Smooth muscle cell (in vitro differentiated cells): ENCODE measurements around the gene AADAC. TPM values are rescaled to one million over a fixed set of nuclear protein-coding genes. Genes with fewer than 3 reads are reported as not detected.

Source experiments
- DNase-seq: peaks from one replicate; lab custom pipeline; 2025; ENCODE audit not compliant: unreplicated experiment; lab: John Stamatoyannopoulos, UW
- H2AFZ ChIP-seq: fragments of 200-600 bp; sonication (generic); 2 replicates; pipeline ENCODE4 v1.6.0; 2016; ENCODE audit warnings: antibody characterized with exemption, low read depth, mild to moderate bottlenecking
- H3F3A ChIP-seq: fragments of 200-600 bp; sonication (generic); 2 replicates; pipeline ENCODE4 v1.6.0; 2017; ENCODE audit warnings: antibody characterized with exemption, low read depth
- H3K27ac ChIP-seq: fragments of 200-600 bp; sonication (generic); 2 replicates; pipeline ENCODE4 v1.5.1; 2016; ENCODE audit warnings: low read depth, mild to moderate bottlenecking
- H3K27me3 ChIP-seq: fragments of 200-600 bp; sonication (generic); 2 replicates; pipeline ENCODE4 v1.6.1; 2016; ENCODE audit warnings: low read depth, mild to moderate bottlenecking
- H3K36me3 ChIP-seq: fragments of 200-600 bp; sonication (generic); 2 replicates; pipeline ENCODE4 v1.5.1; 2016; ENCODE audit warnings: low read depth
- H3K4me1 ChIP-seq: fragments of 200-600 bp; sonication (generic); 2 replicates; pipeline ENCODE4 v1.5.1; 2016; ENCODE audit warnings: low read depth
- H3K4me2 ChIP-seq: fragments of 200-600 bp; sonication (generic); 2 replicates; pipeline ENCODE4 v1.6.0; 2016; ENCODE audit warnings: mild to moderate bottlenecking
- H3K4me3 ChIP-seq: fragments of 200-600 bp; sonication (generic); 2 replicates; pipeline ENCODE4 v1.5.1; 2016; ENCODE audit warnings: mild to moderate bottlenecking
- H3K79me2 ChIP-seq: fragments of 200-600 bp; sonication (generic); 2 replicates; pipeline ENCODE4 v1.6.0; 2016; ENCODE audit warnings: low read depth, mild to moderate bottlenecking
- H3K9ac ChIP-seq: fragments of 200-600 bp; sonication (generic); 2 replicates; pipeline ENCODE4 v1.6.0; 2016; ENCODE audit warnings: low read depth
- H3K9me3 ChIP-seq: fragments of 200-600 bp; sonication (generic); replicated peaks from 2 replicates; pipeline ENCODE4 v1.5.1; 2016; ENCODE audit warnings: low read depth
- H4K20me1 ChIP-seq: fragments of 200-600 bp; sonication (generic); 2 replicates; pipeline ENCODE4 v1.6.0; 2016; ENCODE audit warnings: low read depth
- WGBS: methylation state at CpG from one replicate; pipeline ENCODE4 v1.1.7; 2016; ENCODE audit warnings: low lambda C conversion rate; 5-methylcytosine and 5-hydroxymethylcytosine counted together
- polyA plus RNA-seq: library from polyadenylated mRNA; unstranded; fragments of >200 nt; fragmentation: Nextera tagmentation; extraction: Ambion mirVana; gene quantifications from 2 replicates; pipeline ENCODE4 v1.2.1, GENCODE V29; 2016
- total RNA-seq: library from RNA; depleted of rRNA; stranded (reverse); fragments of >200 nt; gene quantifications from 2 replicates; pipeline ENCODE4 v1.2.3, GENCODE V29; 2014
- TF ChIP-seq, protein P1 (sequence below): fragments of 200-600 bp; sonication (generic); IDR thresholded peaks from 2 replicates; pipeline ENCODE4 v1.5.1; 2017; ENCODE audit warnings: borderline replicate concordance, mild to moderate bottlenecking, antibody characterized with exemption; ENCODE audit not compliant: insufficient read depth, poor library complexity, severe bottlenecking

The AADAC gene
- total and polyA plus RNA-seq, 2 experiments from 2014 or later, result 0.54 to 0.67 TPM

DNA sequence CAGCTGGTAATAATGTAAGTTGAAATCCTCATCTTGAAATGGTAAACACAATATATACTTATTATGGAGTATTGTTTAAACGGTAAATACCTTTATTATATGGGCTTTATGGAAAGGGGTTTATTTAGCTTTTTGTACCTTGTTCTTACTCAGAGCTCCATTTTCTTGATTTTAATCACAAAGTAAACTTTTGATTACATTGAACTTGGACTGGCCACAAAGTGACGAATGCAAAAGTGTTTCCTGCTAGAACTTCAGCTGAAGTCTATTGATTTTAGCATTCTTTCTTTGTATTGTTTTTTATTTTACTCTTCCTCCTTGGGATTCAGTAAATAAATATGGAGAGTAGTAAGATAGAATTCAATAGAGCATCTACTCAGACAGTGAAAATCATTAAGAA lies 19.8 kb upstream of the AADAC start:
- Histone ChIP-seq H3K4me3 (no peak overlapping the region), H3K79me2 (no peaks in the 10 kb centered on the region), H3K4me1 (no peaks in the 10 kb centered on the region), H2AFZ (no peak overlapping the region), H3K36me3 (no peaks in the 10 kb centered on the region), H3K9ac (no peak overlapping the region), H3K27me3 (no peaks in the 10 kb centered on the region), H3K4me2 (no peak overlapping the region), H4K20me1 (no peaks in the 10 kb centered on the region), H3K9me3 (no peaks in the 10 kb centered on the region), H3K27ac (no peak overlapping the region), H3F3A (no peaks in the 10 kb centered on the region)
- 92% methylated on average over 2 of the region's 2 CpGs for WGBS
- DNase-seq, result no peak
- TF ChIP-seq, protein P1, sequence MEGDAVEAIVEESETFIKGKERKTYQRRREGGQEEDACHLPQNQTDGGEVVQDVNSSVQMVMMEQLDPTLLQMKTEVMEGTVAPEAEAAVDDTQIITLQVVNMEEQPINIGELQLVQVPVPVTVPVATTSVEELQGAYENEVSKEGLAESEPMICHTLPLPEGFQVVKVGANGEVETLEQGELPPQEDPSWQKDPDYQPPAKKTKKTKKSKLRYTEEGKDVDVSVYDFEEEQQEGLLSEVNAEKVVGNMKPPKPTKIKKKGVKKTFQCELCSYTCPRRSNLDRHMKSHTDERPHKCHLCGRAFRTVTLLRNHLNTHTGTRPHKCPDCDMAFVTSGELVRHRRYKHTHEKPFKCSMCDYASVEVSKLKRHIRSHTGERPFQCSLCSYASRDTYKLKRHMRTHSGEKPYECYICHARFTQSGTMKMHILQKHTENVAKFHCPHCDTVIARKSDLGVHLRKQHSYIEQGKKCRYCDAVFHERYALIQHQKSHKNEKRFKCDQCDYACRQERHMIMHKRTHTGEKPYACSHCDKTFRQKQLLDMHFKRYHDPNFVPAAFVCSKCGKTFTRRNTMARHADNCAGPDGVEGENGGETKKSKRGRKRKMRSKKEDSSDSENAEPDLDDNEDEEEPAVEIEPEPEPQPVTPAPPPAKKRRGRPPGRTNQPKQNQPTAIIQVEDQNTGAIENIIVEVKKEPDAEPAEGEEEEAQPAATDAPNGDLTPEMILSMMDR, result no peak

DNA sequence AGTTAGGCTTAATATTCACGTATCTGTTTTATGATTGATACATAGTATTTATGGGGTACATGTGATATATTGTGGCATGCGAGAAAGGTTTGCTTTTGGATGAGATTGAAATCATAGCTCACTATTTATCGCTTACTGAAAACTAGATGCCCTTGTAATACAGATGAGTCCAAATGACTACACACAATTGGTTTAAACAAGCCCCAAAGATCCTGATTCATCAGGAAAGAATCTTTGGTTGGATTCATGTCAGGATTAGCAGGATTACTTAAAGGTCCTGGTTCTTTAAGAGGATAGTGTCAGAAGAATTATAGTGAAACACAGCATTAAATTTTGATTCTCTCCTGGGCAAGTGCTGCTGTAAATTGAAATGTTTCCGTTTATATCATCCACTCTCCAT lies 18.6 kb upstream of the AADAC start:
- WGBS, result 42% methylated on average over 4 of the region's 4 CpGs
- DNase-seq, result no peak
- Histone ChIP-seq H2AFZ (no peak overlapping the region), H3K79me2 (no peaks in the 10 kb centered on the region), H3K4me3 (no peak overlapping the region), H3K27ac (peak overlapping the region; percentile 60), H3K4me1 (peaks cover 2% of the 10 kb centered on the region), H3K4me2 (no peak overlapping the region), H3K9me3 (no peaks in the 10 kb centered on the region), H3K27me3 (no peaks in the 10 kb centered on the region), H4K20me1 (no peaks in the 10 kb centered on the region), H3K9ac (no peak overlapping the region), H3F3A (peaks cover 1% of the 10 kb centered on the region), H3K36me3 (no peaks in the 10 kb centered on the region)
- TF ChIP-seq, protein P1, result no peak

DNA sequence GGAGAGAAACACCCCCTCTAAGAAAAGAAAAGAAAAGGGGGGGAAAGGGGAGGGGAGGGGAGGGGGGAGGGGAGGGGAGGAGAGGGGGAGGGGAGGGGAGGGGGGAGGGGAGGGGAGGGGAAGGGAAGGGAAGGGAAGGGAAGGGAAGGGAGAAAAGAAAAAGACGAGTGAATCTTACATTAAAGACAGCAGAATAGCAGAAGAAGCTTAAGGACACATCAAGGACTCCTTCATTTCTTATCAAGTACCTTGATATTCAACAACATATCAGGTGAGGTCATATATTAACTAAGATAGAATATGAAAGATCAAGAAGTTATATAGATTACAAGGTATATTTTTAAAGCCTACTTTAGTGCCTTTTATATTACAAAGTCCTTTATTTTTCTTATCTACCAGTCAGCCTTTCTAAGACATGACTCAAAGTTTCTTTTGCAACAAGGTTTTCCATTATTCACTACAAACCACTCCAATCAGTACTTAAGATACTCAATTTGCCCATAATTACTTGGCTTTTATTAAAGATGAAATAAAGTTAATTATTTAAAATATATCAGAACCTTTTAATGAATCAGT lies 17.7 kb upstream of the AADAC start:
- Histone ChIP-seq H3K9ac (no peak overlapping the region), H3K4me1 (peaks cover 7% of the 10 kb centered on the region), H3K9me3 (no peaks in the 10 kb centered on the region), H3F3A (peaks cover 5% of the 10 kb centered on the region), H3K27ac (peak overlapping the region; percentile 23), H3K79me2 (no peaks in the 10 kb centered on the region), H3K4me2 (peak overlapping the region; percentile 37), H3K36me3 (no peaks in the 10 kb centered on the region), H3K27me3 (no peaks in the 10 kb centered on the region), H2AFZ (no peak overlapping the region), H3K4me3 (no peak overlapping the region), H4K20me1 (no peaks in the 10 kb centered on the region)
- no peak for DNase-seq
- TF ChIP-seq, protein P1, result no peak
- WGBS, result 25% methylated on average over 1 of the region's 1 CpG

DNA sequence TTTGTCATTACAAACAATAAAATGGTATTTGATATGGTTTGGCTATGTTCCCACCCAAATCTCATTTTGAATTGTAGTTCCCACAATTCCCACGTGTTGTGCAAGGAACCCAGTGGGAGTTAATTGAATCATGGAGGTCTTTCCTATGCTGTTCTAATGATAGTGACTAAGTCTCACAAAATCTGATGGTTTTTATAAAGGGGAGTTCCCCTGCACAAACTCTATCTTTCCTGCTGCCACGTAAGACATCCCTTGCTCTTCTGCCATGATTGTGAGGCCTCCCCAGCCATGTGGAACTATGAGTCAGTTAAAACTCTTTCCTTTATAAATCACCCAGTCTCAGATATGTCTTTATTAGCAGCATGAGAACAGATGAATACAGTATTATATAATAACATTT lies 15.4 kb upstream of the AADAC start:
- Histone ChIP-seq H3K27ac (peak overlapping the region; percentile 42), H3K4me3 (no peak overlapping the region), H3K79me2 (no peaks in the 10 kb centered on the region), H3K9me3 (no peaks in the 10 kb centered on the region), H3K27me3 (no peaks in the 10 kb centered on the region), H3F3A (peaks cover 5% of the 10 kb centered on the region), H3K4me2 (no peak overlapping the region), H3K36me3 (no peaks in the 10 kb centered on the region), H3K4me1 (peaks cover 7% of the 10 kb centered on the region), H2AFZ (no peak overlapping the region), H3K9ac (no peak overlapping the region), H4K20me1 (no peaks in the 10 kb centered on the region)
- DNase-seq, result no peak
- TF ChIP-seq, protein P1, result no peak
- 39% methylated on average over 2 of the region's 2 CpGs for WGBS
